H1 (cell line): ENCODE results near the gene TMEM139. TPM values are rescaled to one million over a fixed set of nuclear protein-coding genes. Genes with fewer than 3 reads are reported as not detected.

Source experiments
- CTCF ChIA-PET: fragments of 300-600 bp; sonication (Branson Sonifier 250); formaldehyde crosslinking; loops from one replicate; lab custom pipeline; 2021; ENCODE audit not compliant: partially characterized antibody; lab: Charles Lee
- POLR2A ChIA-PET: fragments of 300-600 bp; sonication (Branson Sonifier 250); formaldehyde crosslinking; loops from one replicate; lab custom pipeline; 2021; ENCODE audit warnings: inconsistent platforms; ENCODE audit not compliant: partially characterized antibody; lab: Charles Lee
- DNase-seq, 2 experiments: peaks; one replicate each; pipeline versions ENCODE4 v3.0.0 to v3.0.0-alpha.2; 2010 to 2022; ENCODE audit warnings: low spot score in 2 of 2, low read depth in 1 of 2, mixed read lengths in 1 of 2
- FAIRE-seq: peaks from 2 replicates; lab custom pipeline; 2011; peaks lifted over from hg19 to GRCh38; lab: Jason Lieb, UNC
- H2AFZ ChIP-seq: 2 replicates; pipeline ENCODE4 v1.8.1; 2012; ENCODE audit warnings: low read length, inconsistent platforms
- H2AK5ac ChIP-seq: 2 replicates; pipeline ENCODE4 v1.6.1; 2013; ENCODE audit warnings: low read depth, low read length
- H2BK120ac ChIP-seq: replicated peaks from 2 replicates; pipeline ENCODE3; 2013; ENCODE audit warnings: low read depth, low read length, inconsistent platforms
- H2BK12ac ChIP-seq: 2 replicates; pipeline ENCODE4 v1.6.1; 2013; ENCODE audit warnings: low read depth, low read length
- H2BK15ac ChIP-seq: 2 replicates; pipeline ENCODE4 v1.6.1; 2013; ENCODE audit warnings: low read length
- H2BK20ac ChIP-seq: 2 replicates; pipeline ENCODE4 v1.6.1; 2013; ENCODE audit warnings: low read length
- H2BK5ac ChIP-seq: 2 replicates; pipeline ENCODE4 v1.6.1; 2013; ENCODE audit warnings: low read depth, low read length
- H3K14ac ChIP-seq: 2 replicates; pipeline ENCODE4 v1.6.1; 2013; ENCODE audit warnings: inconsistent platforms; ENCODE audit not compliant: insufficient read length
- H3K18ac ChIP-seq: 2 replicates; pipeline ENCODE4 v1.6.1; 2013; ENCODE audit warnings: low read length; ENCODE audit errors: extremely low read depth
- H3K23ac ChIP-seq: 2 replicates; pipeline ENCODE4 v1.6.1; 2013; ENCODE audit warnings: inconsistent platforms; ENCODE audit not compliant: insufficient read length
- H3K23me2 ChIP-seq: 2 replicates; pipeline ENCODE4 v1.6.1; 2013; ENCODE audit warnings: low read depth, low read length
- H3K27ac ChIP-seq: 2 replicates; pipeline ENCODE4 v1.6.1; 2011; ENCODE audit warnings: low read depth, low read length, inconsistent platforms
- H3K27me3 ChIP-seq, 4 experiments: replicated peaks in 1 of 4; 1 replicate in 1 of 4; 2 replicates in 3 of 4; pipeline versions ENCODE4 v1.6.1 to v1.8.1; 2011 to 2013; ENCODE audit warnings: low read length in 3 of 4, mild to moderate bottlenecking in 3 of 4, inconsistent platforms in 2 of 4, mixed read lengths in 2 of 4, moderate library complexity in 1 of 4; ENCODE audit not compliant: control insufficient read depth in 3 of 4, insufficient read depth in 3 of 4; ENCODE audit errors: extremely low read depth in 1 of 4
- H3K36me3 ChIP-seq, 4 experiments: 2 replicates each; pipeline versions ENCODE4 v1.6.1 to v1.8.1; 2011 to 2013; ENCODE audit warnings: mild to moderate bottlenecking in 4 of 4, low read length in 3 of 4, moderate library complexity in 2 of 4, control low read depth in 1 of 4, inconsistent platforms in 1 of 4; ENCODE audit not compliant: insufficient read depth in 4 of 4, control insufficient read depth in 2 of 4
- H3K4ac ChIP-seq: replicated peaks from 2 replicates; pipeline ENCODE3; 2013; ENCODE audit warnings: low read length, low read depth, mixed read lengths, inconsistent platforms; ENCODE audit not compliant: insufficient read length
- H3K4me1 ChIP-seq, 4 experiments: replicated peaks in 1 of 4; 1 replicate in 1 of 4; 2 replicates in 3 of 4; pipeline versions ENCODE4 v1.6.1 to v1.8.1; 2011 to 2013; ENCODE audit warnings: low read length in 3 of 4, inconsistent platforms in 2 of 4, mixed read lengths in 1 of 4; ENCODE audit not compliant: insufficient read depth in 4 of 4, control insufficient read depth in 3 of 4
- H3K4me2 ChIP-seq, 2 experiments: 2 replicates each; pipeline versions ENCODE4 v1.6.1 to v1.8.1; 2011 to 2013; ENCODE audit warnings: low read depth in 2 of 2, low read length in 2 of 2, control low read depth in 1 of 2, inconsistent platforms in 1 of 2, mild to moderate bottlenecking in 1 of 2; ENCODE audit not compliant: insufficient read depth in 1 of 2
- H3K4me3 ChIP-seq, 4 experiments: fragments of 200-600, 300-600 bp in 1 of 4; sonication (generic), shearing (Covaris generic), sonication (Bioruptor Twin) in 1 of 4; 2 replicates each; pipeline versions ENCODE4 v1.5.1 to v1.8.1; 2011 to 2016; ENCODE audit warnings: low read length in 4 of 4, low read depth in 3 of 4, control low read depth in 2 of 4, inconsistent platforms in 2 of 4, mild to moderate bottlenecking in 2 of 4, mixed read lengths in 1 of 4, moderate library complexity in 1 of 4; ENCODE audit not compliant: insufficient read depth in 2 of 4; ENCODE audit errors: extremely low read depth in 1 of 4
- H3K56ac ChIP-seq: replicated peaks from 2 replicates; pipeline ENCODE3; 2013; ENCODE audit warnings: low read depth, mild to moderate bottlenecking, mixed read lengths, low read length, inconsistent platforms; ENCODE audit not compliant: insufficient read length
- H3K79me1 ChIP-seq: 2 replicates; pipeline ENCODE4 v1.6.1; 2013; ENCODE audit warnings: low read depth, low read length, control low read depth
- H3K79me2 ChIP-seq, 2 experiments: 2 replicates each; pipeline versions ENCODE4 v1.6.1 to v1.8.1; 2012 to 2013; ENCODE audit warnings: low read length in 2 of 2, mild to moderate bottlenecking in 2 of 2, inconsistent platforms in 1 of 2; ENCODE audit not compliant: insufficient read depth in 2 of 2, control insufficient read depth in 1 of 2
- H3K9ac ChIP-seq, 4 experiments: replicated peaks in 1 of 4; 1 replicate in 1 of 4; 2 replicates in 3 of 4; pipeline versions ENCODE4 v1.6.1 to v1.8.1; 2011 to 2013; ENCODE audit warnings: low read depth in 3 of 4, low read length in 3 of 4, control low read depth in 2 of 4, mild to moderate bottlenecking in 2 of 4, moderate library complexity in 2 of 4, inconsistent platforms in 1 of 4; ENCODE audit errors: extremely low read depth in 1 of 4
- H3K9me3 ChIP-seq, 2 experiments: 2 replicates each; pipeline versions ENCODE4 v1.6.1 to v1.8.1; 2012 to 2013; ENCODE audit warnings: mild to moderate bottlenecking in 2 of 2, moderate library complexity in 2 of 2, control low read depth in 1 of 2, inconsistent platforms in 1 of 2, low read depth in 1 of 2, low read length in 1 of 2, mixed read lengths in 1 of 2; ENCODE audit not compliant: insufficient read depth in 2 of 2
- H4K20me1 ChIP-seq, 2 experiments: replicated peaks in 1 of 2; 2 replicates each; pipeline versions ENCODE3 to v1.8.1; 2011 to 2013; ENCODE audit warnings: inconsistent platforms in 2 of 2, low read length in 2 of 2, mild to moderate bottlenecking in 1 of 2; ENCODE audit not compliant: insufficient read depth in 2 of 2, control insufficient read depth in 1 of 2
- H4K5ac ChIP-seq: 2 replicates; pipeline ENCODE4 v1.6.1; 2013; ENCODE audit warnings: low read length, low read depth, mixed read lengths, inconsistent platforms; ENCODE audit not compliant: insufficient read length
- H4K8ac ChIP-seq: 2 replicates; pipeline ENCODE4 v1.8.0; 2013; ENCODE audit warnings: mild to moderate bottlenecking, moderate library complexity, low read length, inconsistent platforms; ENCODE audit not compliant: insufficient read depth; ENCODE audit errors: extremely low read depth
- H4K91ac ChIP-seq: replicated peaks from 2 replicates; pipeline ENCODE3; 2013; ENCODE audit warnings: low read length, mixed read lengths, inconsistent platforms; ENCODE audit not compliant: insufficient read length
- E2F6 ChIP-seq: IDR thresholded peaks from 2 replicates; pipeline ENCODE4 v1.6.1; 2012; ENCODE audit warnings: inconsistent platforms
- EGR1 ChIP-seq: IDR thresholded peaks from 2 replicates; pipeline ENCODE4 v1.6.1; 2011; ENCODE audit warnings: low read depth, low read length, borderline replicate concordance
- KDM4A ChIP-seq: IDR thresholded peaks from one replicate; pipeline ENCODE4 v1.7.1; 2012; ENCODE audit warnings: low read depth, mild to moderate bottlenecking, moderate library complexity, low read length, inconsistent platforms; ENCODE audit not compliant: severe bottlenecking
- SP4 ChIP-seq: IDR thresholded peaks from 2 replicates; pipeline ENCODE4 v1.6.1; 2012; ENCODE audit warnings: low read length, inconsistent platforms
- TEAD4 ChIP-seq: IDR thresholded peaks from 2 replicates; pipeline ENCODE4 v1.6.1; 2012; ENCODE audit warnings: low read depth, low read length, inconsistent platforms, mixed read lengths
- WGBS, 2 experiments: shearing (Covaris generic) in 1 of 2; methylation state at CpG; one replicate each; pipeline versions ENCODE4 v1.1.6 to v1.1.7; 2013 to 2015; ENCODE audit warnings: low lambda C conversion rate in 2 of 2, mixed read lengths in 2 of 2, inconsistent platforms in 1 of 2, low coverage in 1 of 2, missing lambda C conversion rate in 1 of 2; ENCODE audit not compliant: insufficient replicate concordance in 2 of 2, insufficient coverage in 1 of 2, insufficient read length in 1 of 2; ENCODE audit errors: extremely low coverage in 1 of 2, missing lambda C conversion rate in 1 of 2; 5-methylcytosine and 5-hydroxymethylcytosine counted together
- polyA plus RNA-seq, 7 experiments: library from polyadenylated mRNA; depleted of rRNA in 3 of 7; stranded (reverse) in 5 of 7; unstranded in 2 of 7; fragments of >200 nt in 5 of 7; fragments of 200-250 nt in 2 of 7; gene quantifications; 1 replicate in 5 of 7; 2 replicates in 1 of 7; 4 replicates in 1 of 7; pipeline versions ENCODE4 v1.2.1 to v1.2.3, GENCODE V29; 2011 to 2013; ENCODE audit warnings: missing spikeins in 2 of 7, mixed read lengths in 2 of 7
- total RNA-seq: library from RNA; stranded (reverse); fragmentation: NEBNext Ultra II Directional; extraction: Animal tissue kit (Norgen Biotek cat#: 25700); gene quantifications from 2 replicates; pipeline ENCODE4 v1.2.1, GENCODE V29; 2021

The TMEM139 gene
- total and polyA plus RNA-seq, 2 of the 8 experiments (the other 6 are each of a cell fraction or from before 2014, with no cell fraction given): 3.2 to 6.7 TPM

GRCh38 chr7:143236408-143236990, 48.3 kb upstream of the TMEM139 start:
- no peak overlapping the region for H3K27ac ChIP-seq
- H2BK5ac ChIP-seq: no peak overlapping the region
- H3K23ac ChIP-seq: no peak overlapping the region
- H3K56ac ChIP-seq: no peak overlapping the region
- no peak for DNase-seq
- no peak overlapping the region for H2BK15ac ChIP-seq
- H4K20me1 ChIP-seq: no peaks in the 10 kb centered on the region
- H2BK12ac ChIP-seq: no peak overlapping the region
- no peak for FAIRE-seq
- no peaks in the 10 kb centered on the region for H3K23me2 ChIP-seq
- H3K79me2 ChIP-seq: no peaks in the 10 kb centered on the region
- 64% methylated on average over 3 of the region's 3 CpGs; no CpG with 5 or more reads in 1 of the 2 experiments for WGBS, 2 experiments
- no peak overlapping the region for H2AK5ac ChIP-seq
- H3K18ac ChIP-seq: no peak overlapping the region
- no peak overlapping the region for H3K9ac ChIP-seq
- H4K5ac ChIP-seq: no peak overlapping the region
- H4K8ac ChIP-seq: no peak overlapping the region
- ChIA-PET POLR2A (no interaction called here), CTCF (interaction anchor here (1.0 kb wide), 2 partner anchors 34 to 63 kb away, joined by 3 read pairs; no protein-coding TSS in a partner anchor)
- no peak overlapping the region for H3K14ac ChIP-seq
- H3K4me2 ChIP-seq: no peak overlapping the region
- no peak overlapping the region for H2BK20ac ChIP-seq
- H3K4ac ChIP-seq: no peak overlapping the region
- no peaks in the 10 kb centered on the region for H3K79me1 ChIP-seq
- no peak overlapping the region for H3K4me3 ChIP-seq
- H4K91ac ChIP-seq: no peak overlapping the region
- TF ChIP-seq SP4: no peak
- TF ChIP-seq EGR1: no peak
- no peak for TF ChIP-seq E2F6
- no peak for TF ChIP-seq TEAD4
- no peak for TF ChIP-seq KDM4A
- H2AFZ ChIP-seq: no peak overlapping the region
- no peaks in the 10 kb centered on the region; a peak in 1 of 7 replicates for H3K27me3 ChIP-seq
- no peaks in the 10 kb centered on the region for H3K36me3 ChIP-seq
- peaks cover 2 to 3% of the 10 kb centered on the region in 2 experiments; a peak in 2 of 4 replicates for H3K9me3 ChIP-seq
- H3K4me1 ChIP-seq: no peaks in the 10 kb centered on the region
- no peak overlapping the region for H2BK120ac ChIP-seq
